Measurements from ENCODE around the gene RIPPLY1. TPM values are rescaled to one million over a fixed set of nuclear protein-coding genes. Genes with fewer than 3 reads are reported as not detected.

Gene RIPPLY1
- polyA plus RNA-seq, 1 of the 3 experiments (the other 2 are of a cell fraction) = 0.08 TPM

- no peaks in the 10 kb centered on the region; a peak in 1 of 4 replicates for H3K4me1 ChIP-seq (ENCODE audit: control insufficient read depth in 1 of 2, insufficient read depth in 2 of 2, low read depth in 1 of 2, low read length in 1 of 2)
- no peaks in the 10 kb centered on the region for H3K9me2 ChIP-seq
- no peak overlapping the region for H2AFZ ChIP-seq (ENCODE audit: low read depth)
- WGBS (ENCODE audit: low lambda C conversion rate) = 0% methylated on average over 1 of the region's 1 CpG
- H3K9me3 ChIP-seq = no peaks in the 10 kb centered on the region
- H3K79me2 ChIP-seq (ENCODE audit: insufficient read depth) = no peaks in the 10 kb centered on the region
- no peaks in the 10 kb centered on the region for H3K36me3 ChIP-seq (replicated peaks in 1 of 2; ENCODE audit: control insufficient read depth in 1 of 2, insufficient read depth in 2 of 2, low read length in 1 of 2)
- ChIA-PET POLR2A (no interaction called here), CTCF (interaction anchor here (1.5 kb wide), 1 partner anchor 15 kb away, joined by 6 read pairs; no protein-coding TSS in a partner anchor)
- peaks cover 33% of the 10 kb centered on the region for H3K27me3 ChIP-seq (ENCODE audit: insufficient read depth)
- no peak overlapping the region for H3K4me2 ChIP-seq
- no peak for TF ChIP-seq FOSL2 (IDR thresholded peaks at IDR 0.05; ENCODE audit: borderline replicate concordance, low read depth)
- no peak for TF ChIP-seq GABPA (IDR thresholded peaks at IDR 0.05; ENCODE audit: low read depth)
- TF ChIP-seq RAD21 (IDR thresholded peaks at IDR 0.05; ENCODE audit: low read length) = no peak
- no peak for TF ChIP-seq NFIC (IDR thresholded peaks at IDR 0.05; ENCODE audit: borderline replicate concordance)
- no peak for TF ChIP-seq CHD2 (IDR thresholded peaks at IDR 0.05; ENCODE audit: low read length, partially characterized antibody)
- TF ChIP-seq USF1 (IDR thresholded peaks at IDR 0.05; ENCODE audit: borderline replicate concordance, low read depth) = no peak
- no peak for TF ChIP-seq RXRA (IDR thresholded peaks at IDR 0.05; ENCODE audit: borderline replicate concordance, low read depth)
- TF ChIP-seq TEAD4 (IDR thresholded peaks at IDR 0.05; ENCODE audit: borderline replicate concordance, insufficient read depth) = no peak
- no peak for TF ChIP-seq POLR2AphosphoS5 (IDR thresholded peaks at IDR 0.05; ENCODE audit: low read depth, low read length)
- no peak for TF ChIP-seq EZH2phosphoT487 (IDR thresholded peaks at IDR 0.05; ENCODE audit: borderline replicate concordance, low read depth)
- no peak for TF ChIP-seq EP300 (IDR thresholded peaks at IDR 0.05; ENCODE audit: borderline replicate concordance in 1 of 2, low read depth in 1 of 2, low read length in 1 of 2)
- no peak for TF ChIP-seq IRF3 (IDR thresholded peaks at IDR 0.05; ENCODE audit: low read depth, low read length)
- TF ChIP-seq SIN3A (IDR thresholded peaks at IDR 0.05; ENCODE audit: borderline replicate concordance, low read depth, low read length) = no peak
- TF ChIP-seq GATA2 (CRISPR knock-in tag; IDR thresholded peaks at IDR 0.05) = no peak
- no peak for TF ChIP-seq TCF12 (IDR thresholded peaks at IDR 0.05)
- H3K4me3 ChIP-seq (ENCODE audit: low read depth in 2 of 2, low read length in 1 of 2) = no peak overlapping the region
- H3K9ac ChIP-seq = no peak overlapping the region
- no peaks in the 10 kb centered on the region for H3F3A ChIP-seq (replicated peaks; ENCODE audit: insufficient read depth)
- DNase-seq = no peak
- H3K27ac ChIP-seq (ENCODE audit: low read depth in 2 of 2, low read length in 1 of 2) = no peak overlapping the region
- H4K20me1 ChIP-seq (ENCODE audit: insufficient read depth) = no peaks in the 10 kb centered on the region
Measured at GRCh38 chrX:106889468-106889867, 13.7 kb downstream of the RIPPLY1 start.

GRCh38 chrX:106875151-106875550 lies 28.0 kb downstream of the RIPPLY1 start:
- no peak for TF ChIP-seq MEF2A (IDR thresholded peaks at IDR 0.05; ENCODE audit: borderline replicate concordance, low read depth)
- TF ChIP-seq MXI1 (IDR thresholded peaks at IDR 0.05; ENCODE audit: low read depth, low read length) = no peak
- TF ChIP-seq ELF1 (IDR thresholded peaks at IDR 0.05) = no peak
- TF ChIP-seq NRF1 (IDR thresholded peaks at IDR 0.05; ENCODE audit: low read depth, low read length) = no peak
- no peak for TF ChIP-seq RXRA (IDR thresholded peaks at IDR 0.05; ENCODE audit: borderline replicate concordance, low read depth)
- no peak for TF ChIP-seq TEAD4 (IDR thresholded peaks at IDR 0.05; ENCODE audit: borderline replicate concordance, insufficient read depth)
- H3F3A ChIP-seq (replicated peaks; ENCODE audit: insufficient read depth) = no peaks in the 10 kb centered on the region
- no peak overlapping the region for H3K9ac ChIP-seq
- H3K4me2 ChIP-seq = no peak overlapping the region
- H3K79me2 ChIP-seq (ENCODE audit: insufficient read depth) = no peaks in the 10 kb centered on the region
- DNase-seq = no peak
- no peaks in the 10 kb centered on the region for H3K36me3 ChIP-seq (replicated peaks in 1 of 2; ENCODE audit: control insufficient read depth in 1 of 2, insufficient read depth in 2 of 2, low read length in 1 of 2)
- H3K4me3 ChIP-seq (ENCODE audit: low read depth in 2 of 2, low read length in 1 of 2) = no peak overlapping the region
- H3K27me3 ChIP-seq (ENCODE audit: insufficient read depth) = peaks cover 30% of the 10 kb centered on the region; the same call in 1 of the 2 replicates
- no peaks in the 10 kb centered on the region for H3K4me1 ChIP-seq (ENCODE audit: control insufficient read depth in 1 of 2, insufficient read depth in 2 of 2, low read depth in 1 of 2, low read length in 1 of 2)
- H4K20me1 ChIP-seq (ENCODE audit: insufficient read depth) = no peaks in the 10 kb centered on the region
- H3K9me2 ChIP-seq = no peaks in the 10 kb centered on the region
- no peak overlapping the region for H2AFZ ChIP-seq (ENCODE audit: low read depth)
- H3K9me3 ChIP-seq = no peaks in the 10 kb centered on the region
- ChIA-PET POLR2A (no interaction called here), CTCF (interaction anchor here (1.0 to 5.3 kb wide), 8 partner anchors 8 to 900 kb away, joined by 3 to 47 read pairs (median 6); partner anchors contain the start of gene TSC22D3)
- WGBS (ENCODE audit: low lambda C conversion rate) = 0% methylated on average over 1 of the region's 1 CpG
- H3K27ac ChIP-seq (ENCODE audit: low read depth in 2 of 2, low read length in 1 of 2) = no peak overlapping the region

Data from SK-N-SH (cell line).